OCI-LY3 (cell line): ENCODE measurements around the gene CACNA2D3.
A peak's percentile ranks its signal among the peaks of the same experiment; 100 is the strongest.

Experiments used
- H2AFZ ChIP-seq: fragments of 200-600, 300-600 bp; shearing (Covaris generic); 2 replicates; pipeline ENCODE4 v1.6.0; 2014; ENCODE audit warnings: antibody characterized with exemption, low read depth, low read length
- H3K27ac ChIP-seq: fragments of 200-600, 300-600 bp; sonication (generic); 2 replicates; pipeline ENCODE4 v1.5.1; 2014; ENCODE audit warnings: mild to moderate bottlenecking, low read length, moderate library complexity, mixed read lengths
- H3K27me3 ChIP-seq: fragments of 200-600, 300-600 bp; sonication (generic); 2 replicates; pipeline ENCODE4 v1.6.1; 2014; ENCODE audit warnings: low read depth, low read length, mixed read lengths
- H3K36me3 ChIP-seq: fragments of 200-600, 300-600 bp; sonication (generic); replicated peaks from 2 replicates; pipeline ENCODE3; 2014; ENCODE audit warnings: low read depth, low read length, mixed read lengths
- H3K4me1 ChIP-seq: fragments of 300-600, 200-600 bp; sonication (generic); 2 replicates; pipeline ENCODE4 v1.6.1; 2014; ENCODE audit warnings: low read length, mixed read lengths
- H3K4me2 ChIP-seq: fragments of 200-600, 300-600 bp; sonication (generic); 2 replicates; pipeline ENCODE4 v1.6.1; 2014; ENCODE audit warnings: low read length, mixed read lengths
- H3K4me3 ChIP-seq: fragments of 300-600, 200-600 bp; sonication (generic); 2 replicates; pipeline ENCODE4 v1.5.1; 2014; ENCODE audit warnings: antibody characterized with exemption, mild to moderate bottlenecking, low read length, moderate library complexity
- H3K79me2 ChIP-seq: fragments of 300-600, 200-600 bp; shearing (Covaris generic); 2 replicates; pipeline ENCODE4 v1.6.1; 2014; ENCODE audit warnings: mild to moderate bottlenecking, low read length, mixed read lengths
- H3K9ac ChIP-seq: fragments of 300-600, 200-600 bp; shearing (Covaris generic); 2 replicates; pipeline ENCODE4 v1.6.0; 2014; ENCODE audit warnings: mild to moderate bottlenecking, low read length, moderate library complexity
- H3K9me3 ChIP-seq: fragments of 200-600, 300-600 bp; shearing (Covaris generic); 2 replicates; pipeline ENCODE4 v1.6.1; 2014; ENCODE audit warnings: low read length, mixed read lengths; ENCODE audit not compliant: insufficient read depth
- H4K20me1 ChIP-seq: fragments of 200-600, 300-600 bp; sonication (generic); 2 replicates; pipeline ENCODE4 v1.6.1; 2016; ENCODE audit warnings: low read length, mixed read lengths; ENCODE audit not compliant: insufficient read depth
- EZH2phosphoT487 ChIP-seq: fragments of 200-600 bp; shearing (Covaris generic); IDR thresholded peaks from 2 replicates; pipeline ENCODE4 v1.6.1; 2018; ENCODE audit warnings: antibody characterized with exemption, mixed run types, low read depth
- TF ChIP-seq, protein P1 (sequence below): fragments of 200-600, 300-600 bp; sonication (generic); IDR thresholded peaks from 2 replicates; pipeline ENCODE4 v1.5.1; 2014; ENCODE audit warnings: antibody characterized with exemption, low read length, low read depth

Gene CACNA2D3

DNA sequence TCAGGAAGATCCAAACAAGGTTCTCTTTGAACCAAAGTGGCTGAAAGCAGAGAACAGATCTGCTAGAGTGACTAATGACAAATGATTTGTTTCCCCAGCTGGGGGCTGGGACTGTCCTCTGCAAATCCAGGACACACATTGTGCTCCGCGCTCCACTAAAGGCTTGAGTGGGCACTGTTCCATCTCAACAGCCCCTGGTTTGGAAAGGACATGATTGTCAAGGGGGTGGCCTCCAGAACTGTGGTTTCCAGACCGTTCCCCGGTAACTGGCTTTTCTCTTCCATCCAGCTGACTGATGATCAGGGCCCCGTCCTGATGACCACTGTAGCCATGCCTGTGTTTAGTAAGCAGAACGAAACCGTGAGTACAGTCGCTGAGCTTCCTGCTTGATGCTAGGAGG is 714.5 kb downstream of the CACNA2D3 start:
- no peaks in the 10 kb centered on the region for H3K27me3 ChIP-seq
- H3K27ac ChIP-seq, result no peak overlapping the region
- no peak overlapping the region for H3K4me2 ChIP-seq
- no peaks in the 10 kb centered on the region for H3K4me1 ChIP-seq
- no peak for TF ChIP-seq EZH2phosphoT487
- no peak overlapping the region for H3K4me3 ChIP-seq
- H2AFZ ChIP-seq, result no peak overlapping the region
- no peaks in the 10 kb centered on the region for H3K9me3 ChIP-seq
- H4K20me1 ChIP-seq, result no peaks in the 10 kb centered on the region
- H3K9ac ChIP-seq, result no peak overlapping the region
- H3K36me3 ChIP-seq, result no peaks in the 10 kb centered on the region
- H3K79me2 ChIP-seq, result no peaks in the 10 kb centered on the region

DNA sequence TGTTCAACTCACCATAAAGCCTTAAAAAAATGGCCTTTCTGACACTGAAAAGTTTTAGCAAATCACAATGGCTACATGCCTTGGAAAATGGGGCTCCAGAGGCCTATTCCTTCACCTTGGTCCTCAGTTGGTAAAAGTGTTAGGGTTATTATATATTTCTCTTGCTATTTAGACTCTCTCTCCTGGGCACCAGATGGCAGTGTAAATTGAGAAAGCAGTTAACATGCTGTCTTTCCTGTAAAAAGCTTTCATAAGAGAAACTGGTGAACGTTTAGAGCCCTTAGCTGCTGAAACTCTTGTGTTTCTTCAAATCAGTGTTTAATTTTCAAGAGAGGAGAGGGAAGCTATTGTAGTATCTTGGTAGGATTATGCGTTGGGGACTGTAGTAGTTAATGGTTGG is 715.6 kb downstream of the CACNA2D3 start:
- Histone ChIP-seq H3K79me2 (no peaks in the 10 kb centered on the region), H2AFZ (no peak overlapping the region), H3K9ac (no peak overlapping the region), H3K36me3 (no peaks in the 10 kb centered on the region), H3K4me2 (no peak overlapping the region), H3K9me3 (no peaks in the 10 kb centered on the region), H3K4me3 (no peak overlapping the region), H3K4me1 (no peaks in the 10 kb centered on the region), H3K27ac (no peak overlapping the region), H3K27me3 (no peaks in the 10 kb centered on the region), H4K20me1 (no peaks in the 10 kb centered on the region)
- no peak for TF ChIP-seq EZH2phosphoT487
- TF ChIP-seq, protein P1, sequence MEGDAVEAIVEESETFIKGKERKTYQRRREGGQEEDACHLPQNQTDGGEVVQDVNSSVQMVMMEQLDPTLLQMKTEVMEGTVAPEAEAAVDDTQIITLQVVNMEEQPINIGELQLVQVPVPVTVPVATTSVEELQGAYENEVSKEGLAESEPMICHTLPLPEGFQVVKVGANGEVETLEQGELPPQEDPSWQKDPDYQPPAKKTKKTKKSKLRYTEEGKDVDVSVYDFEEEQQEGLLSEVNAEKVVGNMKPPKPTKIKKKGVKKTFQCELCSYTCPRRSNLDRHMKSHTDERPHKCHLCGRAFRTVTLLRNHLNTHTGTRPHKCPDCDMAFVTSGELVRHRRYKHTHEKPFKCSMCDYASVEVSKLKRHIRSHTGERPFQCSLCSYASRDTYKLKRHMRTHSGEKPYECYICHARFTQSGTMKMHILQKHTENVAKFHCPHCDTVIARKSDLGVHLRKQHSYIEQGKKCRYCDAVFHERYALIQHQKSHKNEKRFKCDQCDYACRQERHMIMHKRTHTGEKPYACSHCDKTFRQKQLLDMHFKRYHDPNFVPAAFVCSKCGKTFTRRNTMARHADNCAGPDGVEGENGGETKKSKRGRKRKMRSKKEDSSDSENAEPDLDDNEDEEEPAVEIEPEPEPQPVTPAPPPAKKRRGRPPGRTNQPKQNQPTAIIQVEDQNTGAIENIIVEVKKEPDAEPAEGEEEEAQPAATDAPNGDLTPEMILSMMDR, result peak; percentile 38

DNA sequence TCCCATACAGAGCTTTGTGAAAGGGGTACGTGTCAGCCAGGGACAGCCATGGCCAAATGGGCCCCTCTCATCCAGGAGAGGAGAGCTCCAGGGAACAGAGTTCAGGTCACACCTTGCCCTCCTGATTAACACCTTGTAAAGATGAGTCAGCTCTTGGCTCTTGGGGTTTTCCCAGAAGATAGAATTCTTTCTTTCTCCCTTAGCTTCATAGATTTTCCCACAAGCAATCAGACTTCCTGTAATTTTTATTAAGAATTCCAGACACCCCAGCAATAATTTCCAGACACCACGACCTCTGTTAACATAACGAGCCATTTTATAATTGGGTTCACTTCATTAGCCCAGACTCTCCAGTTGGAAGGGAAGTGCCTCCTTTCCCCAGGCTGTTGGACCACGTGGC is 719.1 kb downstream of the CACNA2D3 start:
- Histone ChIP-seq H3K79me2 (no peaks in the 10 kb centered on the region), H4K20me1 (no peaks in the 10 kb centered on the region), H3K9me3 (no peaks in the 10 kb centered on the region), H3K9ac (no peak overlapping the region), H3K36me3 (no peaks in the 10 kb centered on the region), H3K4me3 (no peak overlapping the region), H2AFZ (no peak overlapping the region), H3K27ac (no peak overlapping the region), H3K27me3 (no peaks in the 10 kb centered on the region), H3K4me1 (no peaks in the 10 kb centered on the region), H3K4me2 (no peak overlapping the region)
- TF ChIP-seq EZH2phosphoT487, result no peak
- TF ChIP-seq, protein P1, result no peak

DNA sequence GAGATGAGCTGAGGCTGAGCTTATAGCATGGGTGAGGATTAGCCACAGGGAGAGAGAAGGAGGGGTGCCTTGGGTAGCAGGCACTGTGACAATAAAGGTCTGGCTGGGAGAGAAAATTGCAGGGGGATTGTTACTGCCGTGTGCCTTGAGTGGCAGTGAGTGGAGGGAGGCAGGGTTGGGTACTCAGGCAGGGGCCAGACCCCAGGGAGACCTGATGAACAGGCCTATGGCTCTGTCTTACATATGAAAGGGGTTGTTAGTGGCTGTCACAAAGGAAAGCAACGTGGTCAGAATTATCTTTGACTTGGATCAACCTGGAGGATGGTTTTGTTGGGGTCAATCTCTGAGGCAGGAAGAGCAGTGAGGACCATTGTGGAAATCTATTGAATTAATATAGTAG is 721.0 kb downstream of the CACNA2D3 start:
- H3K27me3 ChIP-seq, result peaks cover under 1% of the 10 kb centered on the region; the same call in 1 of the 2 replicates
- H3K4me1 ChIP-seq, result no peaks in the 10 kb centered on the region
- no peak overlapping the region for H3K9ac ChIP-seq
- no peaks in the 10 kb centered on the region for H3K79me2 ChIP-seq
- H3K4me2 ChIP-seq, result no peak overlapping the region
- H2AFZ ChIP-seq, result no peak overlapping the region
- no peaks in the 10 kb centered on the region for H4K20me1 ChIP-seq
- TF ChIP-seq EZH2phosphoT487, result no peak
- TF ChIP-seq, protein P1, result no peak
- H3K36me3 ChIP-seq, result no peaks in the 10 kb centered on the region
- H3K9me3 ChIP-seq, result no peaks in the 10 kb centered on the region
- H3K4me3 ChIP-seq, result no peak overlapping the region
- no peak overlapping the region for H3K27ac ChIP-seq

DNA sequence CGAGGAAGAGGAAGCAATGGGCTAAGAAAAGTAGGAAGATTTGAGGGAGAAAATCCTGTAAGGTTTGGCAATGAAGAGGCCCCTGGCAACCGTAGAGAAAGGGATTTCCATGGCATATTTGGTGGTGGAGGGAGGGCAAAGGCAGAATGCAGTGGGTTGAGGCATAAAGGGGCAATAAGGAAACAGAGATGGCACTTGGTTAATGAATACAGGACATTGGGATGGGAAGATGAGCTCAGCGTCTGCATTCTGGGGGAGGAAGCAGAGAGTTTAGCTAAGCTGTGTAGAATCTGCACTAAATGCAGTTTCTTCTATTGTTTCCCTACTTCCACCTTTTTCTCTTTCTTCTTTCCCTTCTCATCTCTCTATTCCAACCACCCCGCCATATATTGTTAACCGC is 721.9 kb downstream of the CACNA2D3 start:
- Histone ChIP-seq H3K4me2 (no peak overlapping the region), H3K79me2 (no peaks in the 10 kb centered on the region), H4K20me1 (no peaks in the 10 kb centered on the region), H3K9me3 (no peaks in the 10 kb centered on the region), H3K4me3 (no peak overlapping the region), H3K4me1 (no peaks in the 10 kb centered on the region), H2AFZ (no peak overlapping the region), H3K27me3 (peaks cover 4% of the 10 kb centered on the region), H3K9ac (no peak overlapping the region), H3K36me3 (no peaks in the 10 kb centered on the region), H3K27ac (no peak overlapping the region)
- TF ChIP-seq EZH2phosphoT487, result no peak
- TF ChIP-seq, protein P1, result no peak
